Upper lobe of right lung (tissue), 1 donor: Measurements from ENCODE around the gene RPTOR. TPM values are rescaled to one million over a fixed set of nuclear protein-coding genes. Genes with fewer than 3 reads are reported as not detected.
A peak's percentile ranks its signal among the peaks of the same experiment; 100 is the strongest.

ENCODE experiments used
- ATAC-seq: fragments of 200-7000 bp; cut with Tn5 transposase; one replicate; pipeline ENCODE4 v1.9.1; 2020; ENCODE audit warnings: mild to moderate bottlenecking, moderate library complexity
- DNase-seq: peaks from one replicate; pipeline ENCODE4 v3.0.0-alpha.2; 2020
- H3K27ac ChIP-seq: fragments of 200-600 bp; one replicate; pipeline ENCODE4 v1.8.0; 2022
- H3K27me3 ChIP-seq: fragments of 200-600 bp; one replicate; pipeline ENCODE4 v1.8.0; 2022; ENCODE audit warnings: mild to moderate bottlenecking
- H3K36me3 ChIP-seq: fragments of 200-600 bp; one replicate; pipeline ENCODE4 v1.8.0; 2022
- H3K4me1 ChIP-seq: fragments of 200-600 bp; one replicate; pipeline ENCODE4 v1.8.0; 2022
- H3K4me3 ChIP-seq: fragments of 200-600 bp; one replicate; pipeline ENCODE4 v1.8.0; 2022; ENCODE audit warnings: mild to moderate bottlenecking
- H3K9me3 ChIP-seq: fragments of 200-600 bp; one replicate; pipeline ENCODE4 v1.8.0; 2022
- CTCF ChIP-seq: fragments of 200-600 bp; IDR thresholded peaks from one replicate; pipeline ENCODE4 v1.8.0; 2022; ENCODE audit warnings: antibody characterized with exemption
- intact Hi-C: fragments of 100-400 bp; cut with DNase I; formaldehyde crosslinking; loops from one replicate; pipeline ENCODE4 v1.11.0; 2022
- total RNA-seq: library from RNA; stranded (reverse); fragmentation: NEBNext Ultra II Directional; extraction: Animal tissue kit (Norgen Biotek cat#: 25700); gene quantifications from one replicate; pipeline ENCODE4 v1.2.1, GENCODE V29; 2021
- donor health status: DM: no; HTN: yes; CAD: no; lungs with severe emphysema.

The RPTOR gene
- total RNA-seq, 1 donor from 2014 or later, result 35.4 TPM

- DNase-seq (peak; percentile 44), ATAC-seq (no peak)
- no peak for TF ChIP-seq CTCF
- H3K4me1 ChIP-seq, result no peaks in the 10 kb centered on the region
- H3K27ac ChIP-seq, result no peak overlapping the region
- no peak overlapping the region for H3K4me3 ChIP-seq
- peaks cover 27% of the 10 kb centered on the region for H3K36me3 ChIP-seq
- H3K9me3 ChIP-seq, result no peaks in the 10 kb centered on the region
- intact Hi-C loops, result no loop called here
- no peaks in the 10 kb centered on the region for H3K27me3 ChIP-seq
Observed at GRCh38 chr17:80950466-80951120, 406.0 kb downstream of the RPTOR start.

- TF ChIP-seq CTCF, result no peak
- ATAC-seq (no peak), DNase-seq (peak; percentile 54)
- H3K36me3 ChIP-seq, result peaks cover 19% of the 10 kb centered on the region
- intact Hi-C loops, result no loop called here
- no peak overlapping the region for H3K4me3 ChIP-seq
- no peaks in the 10 kb centered on the region for H3K4me1 ChIP-seq
- H3K27ac ChIP-seq, result no peak overlapping the region
- H3K9me3 ChIP-seq, result no peaks in the 10 kb centered on the region
- no peaks in the 10 kb centered on the region for H3K27me3 ChIP-seq
Observed at GRCh38 chr17:80951121-80952090, 406.8 kb downstream of the RPTOR start.

GRCh38 chr17:80952291-80952690 lies 407.7 kb downstream of the RPTOR start:
- peaks cover 12% of the 10 kb centered on the region for H3K36me3 ChIP-seq
- no peak for TF ChIP-seq CTCF
- H3K9me3 ChIP-seq, result no peaks in the 10 kb centered on the region
- no peak overlapping the region for H3K4me3 ChIP-seq
- H3K4me1 ChIP-seq, result no peaks in the 10 kb centered on the region
- H3K27ac ChIP-seq, result no peak overlapping the region
- H3K27me3 ChIP-seq, result no peaks in the 10 kb centered on the region
- ATAC-seq, result no peak
- DNase-seq, result peak; percentile 61
- intact Hi-C loops, result no loop called here

- H3K9me3 ChIP-seq, result no peaks in the 10 kb centered on the region
- H3K4me1 ChIP-seq, result no peaks in the 10 kb centered on the region
- H3K27ac ChIP-seq, result no peak overlapping the region
- no peaks in the 10 kb centered on the region for H3K27me3 ChIP-seq
- no peak for TF ChIP-seq CTCF
- DNase-seq (peak; percentile 61), ATAC-seq (no peak)
- no peak overlapping the region for H3K4me3 ChIP-seq
- H3K36me3 ChIP-seq, result peaks cover 5% of the 10 kb centered on the region
- intact Hi-C loops, result no loop called here
Observed at GRCh38 chr17:80953471-80954315, 409.1 kb downstream of the RPTOR start.

- DNase-seq (peak; percentile 19), ATAC-seq (no peak)
- no peak for TF ChIP-seq CTCF
- Histone ChIP-seq H3K27ac (no peak overlapping the region), H3K27me3 (no peaks in the 10 kb centered on the region), H3K9me3 (no peaks in the 10 kb centered on the region), H3K4me1 (peaks cover 13% of the 10 kb centered on the region), H3K4me3 (no peak overlapping the region), H3K36me3 (peaks cover 5% of the 10 kb centered on the region)
- intact Hi-C loops, result no loop called here
Observed at GRCh38 chr17:80955078-80955477, 410.4 kb downstream of the RPTOR start.
